Nephron (organoid): ENCODE results near the gene BAHD1.

Experiments used
- H3K27ac Mint-ChIP-seq, 3 experiments: 2 replicates each; pipeline ENCODE4 v1.8.0; 2020; ENCODE audit warnings: mixed read lengths in 3 of 3, mild to moderate bottlenecking in 2 of 3, moderate library complexity in 1 of 3
- H3K27me3 Mint-ChIP-seq: 2 replicates; pipeline ENCODE4 v1.8.0; 2021; ENCODE audit warnings: low read depth, mild to moderate bottlenecking, moderate library complexity, mixed read lengths
- H3K36me3 Mint-ChIP-seq: 2 replicates; pipeline ENCODE4 v1.8.0; 2020; ENCODE audit warnings: low read depth, mixed read lengths
- H3K4me1 Mint-ChIP-seq: 2 replicates; pipeline ENCODE4 v1.8.0; 2020; ENCODE audit warnings: mixed read lengths
- H3K4me3 Mint-ChIP-seq, 3 experiments: 2 replicates each; pipeline ENCODE4 v1.8.0; 2020; ENCODE audit warnings: mild to moderate bottlenecking in 3 of 3, mixed read lengths in 3 of 3, moderate library complexity in 2 of 3
- H3K9me3 Mint-ChIP-seq: 2 replicates; pipeline ENCODE4 v1.8.0; 2020; ENCODE audit warnings: mixed read lengths
- TF ChIP-seq, protein P1 (sequence below), 3 experiments: fragments of 200-600 bp; sonication (generic); IDR thresholded peaks; one replicate each; pipeline ENCODE4 v1.5.0; 2021; ENCODE audit warnings: antibody characterized with exemption in 3 of 3; ENCODE audit not compliant: unreplicated experiment in 3 of 3

BAHD1 gene

DNA sequence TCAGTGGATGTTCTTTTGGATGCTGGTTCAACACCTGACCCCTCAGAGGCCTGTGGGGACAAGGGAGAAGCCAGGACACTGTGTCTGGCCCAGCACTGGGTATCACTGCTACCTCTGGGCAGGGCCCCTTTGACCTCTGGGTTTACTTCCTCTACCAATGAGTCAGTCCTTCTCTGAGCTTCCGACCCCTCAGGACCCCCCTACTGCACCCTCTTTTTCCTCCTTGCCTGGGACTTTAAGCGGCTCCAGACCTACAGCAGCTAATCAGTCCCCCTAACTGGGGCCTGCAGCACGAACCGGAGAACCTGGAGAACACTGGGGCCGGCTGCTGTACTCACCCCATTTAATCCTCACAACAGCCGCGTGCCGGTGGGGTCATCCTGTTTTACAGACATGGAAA lies 33.8 kb downstream of the BAHD1 start:
- TF ChIP-seq, protein P1, sequence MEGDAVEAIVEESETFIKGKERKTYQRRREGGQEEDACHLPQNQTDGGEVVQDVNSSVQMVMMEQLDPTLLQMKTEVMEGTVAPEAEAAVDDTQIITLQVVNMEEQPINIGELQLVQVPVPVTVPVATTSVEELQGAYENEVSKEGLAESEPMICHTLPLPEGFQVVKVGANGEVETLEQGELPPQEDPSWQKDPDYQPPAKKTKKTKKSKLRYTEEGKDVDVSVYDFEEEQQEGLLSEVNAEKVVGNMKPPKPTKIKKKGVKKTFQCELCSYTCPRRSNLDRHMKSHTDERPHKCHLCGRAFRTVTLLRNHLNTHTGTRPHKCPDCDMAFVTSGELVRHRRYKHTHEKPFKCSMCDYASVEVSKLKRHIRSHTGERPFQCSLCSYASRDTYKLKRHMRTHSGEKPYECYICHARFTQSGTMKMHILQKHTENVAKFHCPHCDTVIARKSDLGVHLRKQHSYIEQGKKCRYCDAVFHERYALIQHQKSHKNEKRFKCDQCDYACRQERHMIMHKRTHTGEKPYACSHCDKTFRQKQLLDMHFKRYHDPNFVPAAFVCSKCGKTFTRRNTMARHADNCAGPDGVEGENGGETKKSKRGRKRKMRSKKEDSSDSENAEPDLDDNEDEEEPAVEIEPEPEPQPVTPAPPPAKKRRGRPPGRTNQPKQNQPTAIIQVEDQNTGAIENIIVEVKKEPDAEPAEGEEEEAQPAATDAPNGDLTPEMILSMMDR (IDR thresholded peaks at IDR 0.05; ENCODE audit: unreplicated experiment in 3 of 3): no peak
- peak overlapping the region in 2 of 3 experiments; percentile 22 to 50 for H3K4me3 Mint-ChIP-seq

DNA sequence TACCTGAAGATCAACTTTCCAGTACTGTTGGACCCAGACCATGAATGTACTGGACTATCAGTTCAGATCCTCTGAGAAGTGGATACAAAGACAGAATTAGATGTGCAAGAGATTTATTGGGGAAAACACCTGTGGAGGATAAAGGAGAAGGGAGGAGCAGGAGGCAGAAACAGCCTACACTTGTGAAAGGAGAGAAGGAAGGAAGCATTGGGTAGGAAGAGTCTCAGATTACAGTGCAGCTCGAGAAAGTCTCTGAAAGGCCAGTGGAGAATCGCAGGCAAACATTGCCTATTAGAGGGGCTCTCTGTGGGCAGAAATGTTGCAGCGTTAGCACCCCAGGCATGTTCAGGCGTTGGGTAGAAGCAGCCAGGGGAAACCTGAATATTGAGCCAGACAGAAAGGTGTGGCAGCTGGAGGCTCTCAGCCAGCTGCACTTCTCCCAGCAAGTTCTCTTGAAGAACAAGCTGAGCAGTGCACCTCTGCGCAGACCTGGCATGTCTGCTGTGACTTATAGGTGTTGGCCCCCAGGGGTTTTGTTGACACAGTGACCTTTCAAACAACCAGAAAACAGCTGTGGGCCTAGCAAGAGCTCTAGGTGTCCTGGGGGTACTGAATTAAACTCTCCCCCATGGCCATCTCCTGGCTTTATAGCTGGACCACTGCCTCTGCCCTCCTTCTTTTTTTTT lies 37.0 kb downstream of the BAHD1 start:
- Mint-ChIP-seq H3K4me1 (peaks cover 29% of the 10 kb centered on the region), H3K9me3 (no peaks in the 10 kb centered on the region), H3K4me3 (no peak overlapping the region), H3K27me3 (peaks cover 12% of the 10 kb centered on the region), H3K36me3 (no peaks in the 10 kb centered on the region), H3K27ac (peak overlapping the region in 1 of 3 experiments; percentile 1)
- TF ChIP-seq, protein P1 (IDR thresholded peaks at IDR 0.05; ENCODE audit: unreplicated experiment in 3 of 3): no peak

More for the DNA sequence above, 33.8 kb downstream of the BAHD1 start:
- H3K36me3 Mint-ChIP-seq: no peaks in the 10 kb centered on the region
- peaks cover 22% of the 10 kb centered on the region for H3K4me1 Mint-ChIP-seq
- H3K27ac Mint-ChIP-seq: no peak overlapping the region
- H3K27me3 Mint-ChIP-seq: no peaks in the 10 kb centered on the region
- H3K9me3 Mint-ChIP-seq: no peaks in the 10 kb centered on the region

DNA sequence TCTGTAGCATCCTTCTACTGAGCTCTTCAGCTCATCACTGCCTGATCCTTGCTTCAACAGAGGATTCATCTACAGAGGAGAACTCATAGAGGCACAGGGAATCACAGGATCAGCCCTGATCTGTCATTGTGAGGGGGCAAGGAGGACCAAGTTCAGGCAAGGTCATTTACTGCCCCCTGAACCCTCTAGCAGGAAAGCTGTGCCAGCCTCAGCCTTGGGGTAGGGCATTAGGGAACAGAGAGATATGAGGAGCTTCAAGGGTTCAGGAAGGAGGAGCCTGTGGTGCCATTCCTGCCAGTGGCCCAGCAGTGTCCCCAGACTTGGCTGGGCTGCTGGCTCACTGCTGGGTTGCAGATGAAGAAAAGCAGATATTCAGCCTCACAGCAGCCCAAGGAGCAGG lies 38.3 kb downstream of the BAHD1 start:
- H3K4me3 Mint-ChIP-seq: no peak overlapping the region
- no peaks in the 10 kb centered on the region for H3K36me3 Mint-ChIP-seq
- H3K27ac Mint-ChIP-seq: no peak overlapping the region
- peaks cover 12% of the 10 kb centered on the region for H3K27me3 Mint-ChIP-seq
- TF ChIP-seq, protein P1 (IDR thresholded peaks at IDR 0.05; ENCODE audit: unreplicated experiment in 3 of 3): no peak
- peaks cover 29% of the 10 kb centered on the region for H3K4me1 Mint-ChIP-seq
- H3K9me3 Mint-ChIP-seq: no peaks in the 10 kb centered on the region

DNA sequence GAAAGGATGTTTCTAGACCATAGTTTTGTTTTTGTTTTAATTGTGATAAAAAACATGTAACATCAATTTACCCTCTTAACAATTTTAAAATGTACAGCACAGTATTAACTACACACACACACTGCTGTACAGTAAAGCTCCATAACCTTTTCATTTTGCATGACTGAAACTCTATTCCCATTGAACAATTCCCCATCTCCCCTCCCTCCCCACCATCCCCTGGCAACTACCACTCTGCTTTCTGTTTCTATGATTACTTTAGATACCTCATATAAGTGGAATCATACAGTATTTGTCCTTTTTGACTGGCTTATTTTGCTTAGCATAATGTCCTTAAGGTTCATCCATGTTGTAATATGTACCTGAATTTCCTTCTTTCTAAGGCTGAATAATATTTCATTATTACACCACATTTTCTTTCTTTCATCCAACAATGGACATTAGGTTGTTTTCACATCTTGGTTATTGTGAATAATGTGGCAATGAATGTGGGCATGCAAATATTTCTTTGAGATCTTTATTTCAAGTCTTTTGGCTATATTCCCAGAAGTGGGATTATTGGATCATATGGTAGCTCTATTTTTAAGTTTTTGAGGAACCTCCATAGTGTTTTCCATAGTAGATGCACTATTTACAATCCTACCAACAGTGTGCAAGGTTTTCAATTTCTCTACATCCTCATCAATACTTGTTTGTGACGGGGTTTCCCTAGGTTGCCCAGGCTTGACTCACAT lies 40.8 kb downstream of the BAHD1 start:
- Mint-ChIP-seq H3K4me1 (peaks cover 29% of the 10 kb centered on the region), H3K4me3 (no peak overlapping the region), H3K27ac (no peak overlapping the region), H3K27me3 (peaks cover 12% of the 10 kb centered on the region), H3K36me3 (no peaks in the 10 kb centered on the region), H3K9me3 (no peaks in the 10 kb centered on the region)
- TF ChIP-seq, protein P1 (IDR thresholded peaks at IDR 0.05; ENCODE audit: unreplicated experiment in 3 of 3): no peak

DNA sequence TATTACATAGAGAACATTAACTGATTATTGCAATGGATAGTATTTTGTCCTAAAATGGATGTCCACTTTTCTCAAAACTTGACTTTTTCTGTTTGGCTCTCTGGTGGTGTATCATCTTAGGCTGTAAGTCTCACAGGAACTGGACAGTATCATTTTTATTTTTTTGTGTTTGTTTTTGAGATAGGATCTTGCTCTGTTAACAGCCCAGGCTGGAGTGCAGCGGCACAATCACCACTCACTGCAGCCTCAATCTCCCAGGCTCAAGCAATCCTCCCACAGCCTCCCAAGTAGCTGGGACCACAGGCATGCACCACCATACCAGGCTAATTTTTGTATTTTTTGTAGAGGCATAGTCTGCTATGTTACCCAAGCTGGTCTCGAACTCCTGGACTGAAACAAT lies 43.2 kb downstream of the BAHD1 start:
- TF ChIP-seq, protein P1 (IDR thresholded peaks at IDR 0.05; ENCODE audit: unreplicated experiment in 3 of 3): no peak
- H3K4me3 Mint-ChIP-seq: no peak overlapping the region
- H3K4me1 Mint-ChIP-seq: peaks cover 18% of the 10 kb centered on the region

More for the DNA sequence above, 43.2 kb downstream of the BAHD1 start:
- Mint-ChIP-seq H3K9me3 (no peaks in the 10 kb centered on the region), H3K36me3 (no peaks in the 10 kb centered on the region), H3K27ac (no peak overlapping the region), H3K27me3 (peaks cover 12% of the 10 kb centered on the region)
